HL-60/S4 (cell line): ENCODE results near the gene BCL2L11.

ENCODE experiments used
- in situ Hi-C: fragments of 300-500 bp; cut with MboI; formaldehyde crosslinking; loops from 2 replicates; pipeline ENCODE4 v1.14.3; 2022; ENCODE audit warnings: low sequenced_read_pairs

BCL2L11 gene

DNA sequence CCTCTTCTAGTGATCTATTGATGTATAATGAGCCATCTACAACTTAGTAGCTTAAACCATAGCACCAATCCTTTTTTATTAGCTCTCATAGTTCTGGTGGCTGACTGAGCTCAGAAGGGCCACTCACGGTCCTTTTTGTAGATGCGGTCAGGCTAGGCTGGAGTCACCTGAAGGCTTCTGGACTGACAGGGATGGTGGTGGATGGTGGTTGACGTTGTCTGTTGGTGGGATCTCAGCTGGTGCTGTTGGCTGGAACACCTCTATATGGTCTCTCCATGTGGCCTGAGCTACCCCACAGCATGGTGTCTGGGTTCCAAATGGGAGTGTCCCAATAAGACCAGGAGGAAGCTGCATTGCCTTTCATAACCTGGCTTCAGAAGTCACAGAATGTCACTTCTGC, 68.0 kb downstream of the BCL2L11 start:
- in situ Hi-C loops, result no loop called here

DNA sequence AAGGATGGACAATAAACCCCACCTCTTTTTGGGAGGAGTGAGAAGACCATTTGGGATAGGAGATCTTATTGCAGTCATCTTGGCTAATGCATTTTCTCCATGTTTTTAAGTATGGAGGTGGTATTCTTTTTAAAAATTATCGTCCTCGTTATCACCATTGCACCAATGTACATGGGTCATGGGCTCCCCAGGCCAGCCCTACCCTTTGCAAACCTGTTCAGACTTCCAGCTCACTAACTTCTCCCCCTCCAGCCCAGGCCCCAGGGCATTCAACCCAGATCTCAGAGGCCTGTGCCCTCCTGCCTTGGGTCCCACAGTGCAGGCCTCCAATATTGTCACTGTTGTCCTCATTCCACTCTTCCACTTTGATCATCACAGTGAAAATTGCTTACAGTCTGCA, 68.4 kb downstream of the BCL2L11 start:
- in situ Hi-C loops, result no loop called here

GRCh38 chr2:111190816-111191540, 70.3 kb downstream of the BCL2L11 start:
- in situ Hi-C loops, result no loop called here

DNA sequence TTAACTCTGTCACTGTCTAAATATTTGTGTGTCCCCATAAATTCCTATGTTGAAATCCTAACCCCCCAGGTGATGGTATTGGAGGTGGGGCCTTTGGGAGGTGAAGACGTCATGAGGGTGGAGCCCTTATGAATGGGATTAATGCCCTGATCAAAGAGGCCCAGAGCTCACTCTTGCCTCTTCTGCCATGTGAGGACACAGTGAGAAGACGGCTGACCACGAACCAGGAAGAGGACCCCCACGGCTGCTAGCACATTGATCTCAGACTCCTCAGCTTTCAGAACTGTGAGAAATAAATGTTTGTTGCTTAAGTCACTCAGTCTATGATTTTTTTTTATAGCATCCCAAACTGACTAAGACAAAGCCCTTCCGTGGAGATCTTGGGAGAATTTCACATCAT, 71.2 kb downstream of the BCL2L11 start:
- in situ Hi-C loops, result no loop called here

GRCh38 chr2:111192776-111193368, 72.2 kb downstream of the BCL2L11 start:
- in situ Hi-C loops, result no loop called here

- in situ Hi-C loops, result no loop called here
Observed at GRCh38 chr2:111194835-111195621, 74.3 kb downstream of the BCL2L11 start.

- in situ Hi-C loops, result no loop called here
Observed at GRCh38 chr2:111196435-111196834, 75.7 kb downstream of the BCL2L11 start.

- in situ Hi-C loops, result no loop called here
Observed at GRCh38 chr2:111198701-111199100, 78.0 kb downstream of the BCL2L11 start.

DNA sequence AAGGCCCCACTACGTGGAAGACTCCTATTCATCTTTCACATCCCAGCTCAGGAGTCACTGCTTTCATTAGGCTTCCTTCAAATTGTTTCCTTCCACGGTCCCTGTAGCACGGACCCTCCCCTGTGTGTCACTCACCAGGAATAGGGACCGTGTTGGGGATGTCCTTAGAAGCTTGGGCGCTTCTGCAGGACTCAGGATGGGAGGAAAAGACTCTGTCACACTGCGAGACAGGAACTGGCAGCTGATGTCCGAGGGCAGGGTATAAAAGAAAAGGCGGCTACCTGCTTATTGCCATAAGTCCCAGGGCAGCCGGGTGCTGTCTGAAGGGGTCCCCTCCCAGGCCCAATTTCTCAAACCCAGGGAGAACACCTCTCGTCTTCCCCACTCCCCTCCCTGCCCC, 79.1 kb downstream of the BCL2L11 start:
- in situ Hi-C loops, result no loop called here

DNA sequence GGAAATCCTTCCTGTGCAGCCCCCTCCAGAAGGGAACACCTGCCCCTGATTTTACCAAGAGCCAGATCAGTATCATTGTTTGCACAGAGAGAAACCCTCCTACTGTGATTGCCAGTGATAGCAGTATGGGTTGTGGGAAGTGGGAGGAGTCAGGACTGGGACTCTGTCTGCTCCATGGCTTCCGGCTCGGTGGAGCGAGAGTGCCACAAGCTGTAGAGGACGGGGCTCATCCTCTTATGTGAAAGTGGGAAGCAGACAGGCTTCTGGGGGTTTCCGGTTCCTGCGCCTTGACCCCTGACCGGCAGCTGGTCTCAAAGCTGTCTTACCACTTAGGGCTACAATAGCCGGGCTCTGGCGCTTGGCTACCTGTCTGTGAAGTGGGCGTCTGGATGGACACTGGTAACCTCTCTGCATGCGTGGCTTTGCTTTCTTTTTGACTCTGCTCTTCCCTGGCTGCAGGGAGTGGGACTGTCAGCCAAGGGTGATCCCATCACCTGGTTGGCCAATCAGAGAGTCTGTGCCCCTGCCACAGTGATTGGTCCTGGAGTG, 79.7 kb downstream of the BCL2L11 start:
- in situ Hi-C loops, result no loop called here

- in situ Hi-C loops, result no loop called here
Observed at GRCh38 chr2:111201214-111201613, 80.5 kb downstream of the BCL2L11 start.

DNA sequence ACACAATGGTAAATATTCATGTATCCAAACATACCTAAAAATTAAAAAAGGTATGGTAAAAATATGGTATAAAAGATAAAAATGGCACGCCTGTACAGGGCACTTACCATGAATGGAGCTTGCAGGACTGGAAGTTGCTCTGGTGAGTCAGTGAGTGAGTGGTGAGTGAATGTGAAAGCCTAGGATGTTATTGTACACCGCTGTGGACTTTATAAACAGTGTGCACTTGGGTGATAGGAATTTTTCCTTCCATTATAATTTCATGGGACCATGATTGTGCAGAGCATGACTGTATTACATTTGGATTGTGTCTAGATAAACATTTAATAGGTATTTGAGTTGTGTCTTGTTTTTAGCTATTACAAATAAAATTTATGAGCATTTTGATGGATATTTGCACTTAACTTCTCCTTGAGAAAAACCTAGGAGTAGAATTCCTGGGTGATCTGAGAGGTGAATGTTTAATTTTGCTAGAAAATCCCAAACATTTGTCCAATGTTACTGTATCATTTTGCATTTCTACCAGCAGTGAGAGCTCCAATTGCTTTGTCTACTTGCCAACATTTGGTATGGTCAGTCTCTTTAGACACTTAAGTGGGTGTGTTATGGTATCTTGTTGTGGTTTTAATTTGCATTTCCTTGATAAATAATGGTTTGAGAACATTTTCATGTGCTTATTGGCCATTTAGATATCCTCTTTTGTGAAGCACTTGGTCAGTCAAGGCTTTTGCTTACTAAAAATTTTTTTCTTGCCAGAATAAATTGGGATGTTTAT, 81.7 kb downstream of the BCL2L11 start:
- in situ Hi-C loops, result no loop called here

DNA sequence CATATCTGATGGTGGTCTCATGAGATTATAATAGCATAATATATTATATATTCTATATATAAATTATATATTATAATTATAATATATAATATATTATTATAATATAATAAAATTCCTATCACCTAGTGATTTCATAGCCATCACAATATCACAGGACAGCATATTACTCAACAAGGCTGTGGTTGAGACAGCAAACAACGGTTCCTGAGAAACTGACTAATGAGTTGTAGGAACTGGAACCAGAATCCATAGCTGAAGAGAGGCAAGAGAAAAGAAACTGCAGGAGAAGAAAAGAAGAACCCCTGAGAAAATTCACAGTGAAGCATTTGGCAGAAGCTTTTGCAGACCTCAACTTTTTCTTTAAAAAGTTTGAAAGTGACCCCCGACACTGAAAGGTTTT, 84.0 kb downstream of the BCL2L11 start:
- in situ Hi-C loops, result no loop called here

GRCh38 chr2:111205774-111206173, 85.1 kb downstream of the BCL2L11 start:
- in situ Hi-C loops, result no loop called here

DNA sequence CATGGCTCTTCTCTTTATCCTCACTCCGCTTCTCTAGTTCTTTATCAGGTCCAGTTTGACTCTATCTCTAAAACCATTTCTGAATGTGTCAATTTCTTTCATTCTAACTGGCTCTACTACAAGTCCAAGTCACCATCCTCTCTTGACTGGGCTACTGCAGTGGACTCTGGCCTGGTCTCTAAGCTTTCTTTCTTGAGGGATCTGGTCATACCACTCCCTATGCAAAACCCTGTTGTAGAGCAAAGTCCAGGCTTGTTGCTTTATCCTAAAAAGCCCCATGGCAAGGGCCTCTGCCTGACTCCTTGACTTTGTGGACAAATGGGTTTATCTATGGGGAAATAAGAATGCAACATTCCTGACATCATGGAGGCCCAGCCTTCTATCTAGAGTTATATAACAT, 87.1 kb downstream of the BCL2L11 start:
- in situ Hi-C loops, result no loop called here

GRCh38 chr2:111208639-111209038, 87.9 kb downstream of the BCL2L11 start:
- in situ Hi-C loops, result no loop called here

GRCh38 chr2:111209045-111209514, 88.4 kb downstream of the BCL2L11 start:
- in situ Hi-C loops, result no loop called here

GRCh38 chr2:111210036-111210435, 89.3 kb downstream of the BCL2L11 start:
- in situ Hi-C loops, result no loop called here

GRCh38 chr2:111213877-111214276, 93.2 kb downstream of the BCL2L11 start:
- in situ Hi-C loops, result no loop called here

- in situ Hi-C loops, result no loop called here
Observed at GRCh38 chr2:111216811-111217652, 96.3 kb downstream of the BCL2L11 start.
